ENCODE data around the gene ESRRG.

The ESRRG gene

GRCh38 chr1:216533776-216534175, 189.5 kb downstream of the ESRRG start:
- no peak for TF ChIP-seq ZFP30 (CRISPR knock-in tag; IDR thresholded peaks at IDR 0.05)
- TF ChIP-seq TOX (CRISPR knock-in tag; IDR thresholded peaks at IDR 0.05; ENCODE audit: borderline replicate concordance), result no peak
- no peak for TF ChIP-seq SNAI2 (CRISPR knock-in tag; IDR thresholded peaks at IDR 0.05)
- TF ChIP-seq BACH2 (CRISPR knock-in tag; IDR thresholded peaks at IDR 0.05; ENCODE audit: borderline replicate concordance), result no peak
- no peak for TF ChIP-seq ZFP3 (CRISPR knock-in tag; IDR thresholded peaks at IDR 0.05)
- TF ChIP-seq PATZ1 (CRISPR knock-in tag; IDR thresholded peaks at IDR 0.05; ENCODE audit: borderline replicate concordance), result no peak
- no peak for TF ChIP-seq OSR1 (CRISPR knock-in tag; IDR thresholded peaks at IDR 0.05)
- TF ChIP-seq TCF4 (CRISPR knock-in tag; IDR thresholded peaks at IDR 0.05; ENCODE audit: borderline replicate concordance), result peak; percentile 86
- TF ChIP-seq ZNF8 (CRISPR knock-in tag; IDR thresholded peaks at IDR 0.05), result peak; percentile 22; the same call in 1 of the 2 replicates
- TF ChIP-seq ARNTL (CRISPR knock-in tag; IDR thresholded peaks at IDR 0.05; ENCODE audit: borderline replicate concordance, low read depth), result no peak
- TF ChIP-seq ZC3H10 (CRISPR knock-in tag; IDR thresholded peaks at IDR 0.05), result no peak
- TF ChIP-seq ZNF565 (CRISPR knock-in tag; conservative IDR thresholded peaks at IDR 0.05; ENCODE audit: low read depth), result no peak
- no peak for TF ChIP-seq ZNF70 (CRISPR knock-in tag; IDR thresholded peaks at IDR 0.05)
- TF ChIP-seq TSHZ2 (CRISPR knock-in tag; IDR thresholded peaks at IDR 0.05), result peak; percentile 94
- TF ChIP-seq ISL1 (CRISPR knock-in tag; IDR thresholded peaks at IDR 0.05), result peak; percentile 88
- TF ChIP-seq, protein P1, sequence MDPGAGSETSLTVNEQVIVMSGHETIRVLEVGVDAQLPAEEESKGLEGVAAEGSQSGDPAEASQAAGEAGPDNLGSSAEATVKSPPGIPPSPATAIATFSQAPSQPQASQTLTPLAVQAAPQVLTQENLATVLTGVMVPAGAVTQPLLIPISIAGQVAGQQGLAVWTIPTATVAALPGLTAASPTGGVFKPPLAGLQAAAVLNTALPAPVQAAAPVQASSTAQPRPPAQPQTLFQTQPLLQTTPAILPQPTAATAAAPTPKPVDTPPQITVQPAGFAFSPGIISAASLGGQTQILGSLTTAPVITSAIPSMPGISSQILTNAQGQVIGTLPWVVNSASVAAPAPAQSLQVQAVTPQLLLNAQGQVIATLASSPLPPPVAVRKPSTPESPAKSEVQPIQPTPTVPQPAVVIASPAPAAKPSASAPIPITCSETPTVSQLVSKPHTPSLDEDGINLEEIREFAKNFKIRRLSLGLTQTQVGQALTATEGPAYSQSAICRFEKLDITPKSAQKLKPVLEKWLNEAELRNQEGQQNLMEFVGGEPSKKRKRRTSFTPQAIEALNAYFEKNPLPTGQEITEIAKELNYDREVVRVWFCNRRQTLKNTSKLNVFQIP (CRISPR knock-in tag; IDR thresholded peaks at IDR 0.05; ENCODE audit: borderline replicate concordance, low read depth), result no peak
- TF ChIP-seq RARB (CRISPR knock-in tag; IDR thresholded peaks at IDR 0.05), result no peak
- TF ChIP-seq, protein P2, sequence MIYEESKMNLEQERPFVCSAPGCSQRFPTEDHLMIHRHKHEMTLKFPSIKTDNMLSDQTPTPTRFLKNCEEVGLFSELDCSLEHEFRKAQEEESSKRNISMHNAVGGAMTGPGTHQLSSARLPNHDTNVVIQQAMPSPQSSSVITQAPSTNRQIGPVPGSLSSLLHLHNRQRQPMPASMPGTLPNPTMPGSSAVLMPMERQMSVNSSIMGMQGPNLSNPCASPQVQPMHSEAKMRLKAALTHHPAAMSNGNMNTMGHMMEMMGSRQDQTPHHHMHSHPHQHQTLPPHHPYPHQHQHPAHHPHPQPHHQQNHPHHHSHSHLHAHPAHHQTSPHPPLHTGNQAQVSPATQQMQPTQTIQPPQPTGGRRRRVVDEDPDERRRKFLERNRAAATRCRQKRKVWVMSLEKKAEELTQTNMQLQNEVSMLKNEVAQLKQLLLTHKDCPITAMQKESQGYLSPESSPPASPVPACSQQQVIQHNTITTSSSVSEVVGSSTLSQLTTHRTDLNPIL (CRISPR knock-in tag; IDR thresholded peaks at IDR 0.05; ENCODE audit: low read depth), result peak; percentile 57; the same call in 1 of the 2 replicates
- no peak for TF ChIP-seq PPARA (CRISPR knock-in tag; IDR thresholded peaks at IDR 0.05; ENCODE audit: borderline replicate concordance)
- TF ChIP-seq CSDC2 (CRISPR knock-in tag; IDR thresholded peaks at IDR 0.05), result no peak
- TF ChIP-seq GLIS3 (CRISPR knock-in tag; IDR thresholded peaks at IDR 0.05), result 0 out of 2 replicates have a peak, but pooled peaks have one; percentile 32
- 0 out of 2 replicates have a peak, but pooled peaks have one; percentile 49 for TF ChIP-seq ESRRG (CRISPR knock-in tag; IDR thresholded peaks at IDR 0.05)
- no peak; the same call in 1 of the 2 replicates for TF ChIP-seq CSRNP3 (CRISPR knock-in tag; IDR thresholded peaks at IDR 0.05)

DNA sequence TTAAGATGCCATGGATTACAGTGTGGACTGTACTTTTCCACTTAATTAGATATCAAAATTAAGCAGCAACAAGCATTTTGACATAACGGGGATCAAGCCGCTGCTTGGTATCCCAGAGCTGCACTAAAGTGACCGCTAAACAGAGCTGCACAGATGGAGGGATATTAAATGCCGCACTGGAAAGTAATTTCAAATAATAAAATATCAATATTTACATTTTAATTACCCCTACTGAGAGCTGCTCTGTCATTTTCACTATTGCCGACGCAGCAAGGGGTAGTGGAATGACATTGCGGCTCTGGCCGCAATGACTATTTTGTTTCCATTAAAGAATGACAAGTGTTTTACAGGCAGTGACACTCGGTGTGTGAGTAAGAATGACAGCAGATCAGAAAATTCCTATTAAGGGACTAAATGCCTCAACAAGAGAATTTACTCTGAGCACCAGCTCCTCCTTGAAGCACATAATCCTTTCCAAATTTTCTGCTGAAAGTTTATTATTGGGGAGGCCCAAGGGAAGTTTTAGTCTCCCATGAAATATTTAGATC, 190.9 kb downstream of the ESRRG start:
- ATAC-seq, result no peak
- TF ChIP-seq, protein P2 (CRISPR knock-in tag; IDR thresholded peaks at IDR 0.05; ENCODE audit: low read depth), result no peak
- TF ChIP-seq SNAI2 (CRISPR knock-in tag; IDR thresholded peaks at IDR 0.05), result no peak
- no peak for TF ChIP-seq ZNF565 (CRISPR knock-in tag; conservative IDR thresholded peaks at IDR 0.05; ENCODE audit: low read depth)
- TF ChIP-seq TOX (CRISPR knock-in tag; IDR thresholded peaks at IDR 0.05; ENCODE audit: borderline replicate concordance), result no peak
- no peak for TF ChIP-seq ZNF70 (CRISPR knock-in tag; IDR thresholded peaks at IDR 0.05)
- TF ChIP-seq ZFP30 (CRISPR knock-in tag; IDR thresholded peaks at IDR 0.05), result no peak
- TF ChIP-seq ISL1 (CRISPR knock-in tag; IDR thresholded peaks at IDR 0.05), result no peak
- TF ChIP-seq RARB (CRISPR knock-in tag; IDR thresholded peaks at IDR 0.05), result no peak

More at GRCh38 chr1:216533776-216534175, 189.5 kb downstream of the ESRRG start:
- no peak; the same call in 2 of the 3 replicates for ATAC-seq

All from SK-N-SH treated with all-trans-retinoic acid at 6 μM for 48 hours (cell line).